ENCODE measurements around the gene HSD3B7.

DNA sequence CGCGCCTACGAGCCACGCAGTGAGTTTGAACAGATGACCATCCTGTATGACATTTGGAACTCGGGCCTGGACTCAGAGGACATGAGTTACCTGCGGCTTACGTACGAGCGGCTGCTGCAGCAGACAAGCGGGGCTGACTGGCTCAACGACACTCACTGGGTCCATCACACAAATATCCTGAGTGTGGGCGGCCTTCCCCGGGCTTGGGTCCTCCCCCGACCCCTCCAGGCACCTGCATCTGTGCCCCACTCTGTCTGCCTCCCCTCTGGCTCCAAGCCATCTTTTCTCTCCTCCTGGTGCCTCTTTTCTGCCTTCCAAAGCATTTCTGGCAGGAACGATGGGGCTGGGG lies 5.0 kb upstream of the HSD3B7 start:
- TF ChIP-seq CREB1 (IDR thresholded peaks at IDR 0.05; ENCODE audit: low read depth): no peak
- no peak for TF ChIP-seq CEBPB (IDR thresholded peaks at IDR 0.05)
- TF ChIP-seq EGR1 (IDR thresholded peaks at IDR 0.05): no peak
- TF ChIP-seq FOXM1 (IDR thresholded peaks at IDR 0.05; ENCODE audit: borderline replicate concordance, low read depth): no peak
- TF ChIP-seq TAF1 (IDR thresholded peaks at IDR 0.05; ENCODE audit: low read depth): no peak
- TF ChIP-seq EP300 (IDR thresholded peaks at IDR 0.05; ENCODE audit: borderline replicate concordance): no peak
- no peak for TF ChIP-seq NFIC (IDR thresholded peaks at IDR 0.05)
- TF ChIP-seq YY1 (IDR thresholded peaks at IDR 0.05; ENCODE audit: low read depth): no peak

Measured in Ishikawa (cell line).